ENCODE data around the gene RASA3. TPM values are rescaled to one million over a fixed set of nuclear protein-coding genes. Genes with fewer than 3 reads are reported as not detected.

RASA3 gene
- total RNA-seq, 5 donors from 2014 or later (not counting 1 experiment from before 2014, with no cell fraction given): 223 to 267 (median 238) TPM

- H3K4me1 ChIP-seq (ENCODE audit: control insufficient read depth in 1 of 2, extremely low read depth in 1 of 2, insufficient read depth in 2 of 2, low read length in 2 of 2): peaks cover 28 to 60% of the 10 kb centered on the region in 2 experiments
- POLR2A ChIA-PET: interaction anchor here in 1 of 2 donors (0.7 kb wide), 2 partner anchors 12 to 933 kb away, joined by 3 to 8 read pairs; no protein-coding TSS in a partner anchor
Observed at GRCh38 chr13:114069376-114070097, 62.9 kb downstream of the RASA3 start.

GRCh38 chr13:114068656-114069318, 63.6 kb downstream of the RASA3 start:
- Histone ChIP-seq H3K4me1 (ENCODE audit: control insufficient read depth in 1 of 2, extremely low read depth in 1 of 2, insufficient read depth in 2 of 2, low read length in 2 of 2) (peaks cover 28 to 62% of the 10 kb centered on the region in 2 experiments), H3K36me3 (ENCODE audit: control insufficient read depth in 2 of 2, extremely low read depth in 1 of 2, insufficient read depth in 1 of 2, low read length in 1 of 2) (peaks cover 9 to 51% of the 10 kb centered on the region in 2 donors), H3K9me3 (no peaks in the 10 kb centered on the region), H3K4me3 (ENCODE audit: control insufficient read depth in 1 of 2, extremely low read depth in 1 of 2, low read length in 1 of 2) (no peak overlapping the region), H3K27me3 (replicated peaks in 1 of 2; ENCODE audit: control insufficient read depth in 2 of 2, extremely low read depth in 1 of 2, insufficient read depth in 2 of 2, low read length in 1 of 2) (no peaks in the 10 kb centered on the region), H3K27ac (ENCODE audit: low read length) (peak overlapping the region; percentile 59)
- Mint-ChIP-seq H3K27ac (peak overlapping the region; percentile 95 to 96), H3K36me3 (peaks cover 32% of the 10 kb centered on the region), H3K9me3 (no peaks in the 10 kb centered on the region), H3K27me3 (no peaks in the 10 kb centered on the region), H3K4me3 (peak overlapping the region; percentile 68 to 75 (median 68)), H3K4me1 (peaks cover 66 to 69% (median 67%) of the 10 kb centered on the region in 3 donors)
- DNase-seq: no peak
- no peak for ATAC-seq (replicated peaks in 1 of 4)
- WGBS (ENCODE audit: insufficient coverage): 87% methylated on average over 4 of the region's 19 CpGs
- POLR2A ChIA-PET: interaction anchor here in 1 of 2 donors (0.7 kb wide), 1 partner anchor 933 kb away, joined by 3 read pairs; no protein-coding TSS in a partner anchor
- CTCF ChIA-PET: no interaction called here

More at GRCh38 chr13:114069376-114070097, 62.9 kb downstream of the RASA3 start:
- Mint-ChIP-seq H3K27ac (peak overlapping the region in 1 of 2 donors; percentile 96), H3K4me1 (peaks cover 62 to 65% (median 65%) of the 10 kb centered on the region in 3 donors), H3K9me3 (no peaks in the 10 kb centered on the region), H3K4me3 (peak overlapping the region in 1 of 3 donors; percentile 75), H3K36me3 (peaks cover 37% of the 10 kb centered on the region), H3K27me3 (no peaks in the 10 kb centered on the region)
- CTCF ChIA-PET: no interaction called here
- DNase-seq: no peak
- Histone ChIP-seq H3K36me3 (ENCODE audit: control insufficient read depth in 2 of 2, extremely low read depth in 1 of 2, insufficient read depth in 1 of 2, low read length in 1 of 2) (peaks cover 9 to 55% of the 10 kb centered on the region in 2 donors), H3K27ac (ENCODE audit: low read length) (no peak overlapping the region), H3K4me3 (ENCODE audit: control insufficient read depth in 1 of 2, extremely low read depth in 1 of 2, low read length in 1 of 2) (no peak overlapping the region), H3K9me3 (no peaks in the 10 kb centered on the region), H3K27me3 (replicated peaks in 1 of 2; ENCODE audit: control insufficient read depth in 2 of 2, extremely low read depth in 1 of 2, insufficient read depth in 2 of 2, low read length in 1 of 2) (no peaks in the 10 kb centered on the region)
- 74% methylated on average over 4 of the region's 32 CpGs for WGBS (ENCODE audit: insufficient coverage)
- ATAC-seq (replicated peaks in 1 of 4): no peak

- ChIA-PET CTCF (interaction anchor here in 1 of 2 donors (0.5 to 0.9 kb wide), 3 partner anchors 43 to 168 kb away, joined by 3 to 4 read pairs (median 3); no protein-coding TSS in a partner anchor), POLR2A (interaction anchor here in 1 of 2 donors (0.6 kb wide), 1 partner anchor 43 kb away, joined by 3 read pairs; no protein-coding TSS in a partner anchor)
- Histone ChIP-seq H3K36me3 (ENCODE audit: control insufficient read depth in 2 of 2, extremely low read depth in 1 of 2, insufficient read depth in 1 of 2, low read length in 1 of 2) (peaks cover 9 to 47% of the 10 kb centered on the region in 2 donors), H3K4me3 (ENCODE audit: control insufficient read depth in 1 of 2, extremely low read depth in 1 of 2, low read length in 1 of 2) (peak overlapping the region; percentile 2 to 39), H3K27me3 (replicated peaks in 1 of 2; ENCODE audit: control insufficient read depth in 2 of 2, extremely low read depth in 1 of 2, insufficient read depth in 2 of 2, low read length in 1 of 2) (no peaks in the 10 kb centered on the region), H3K27ac (ENCODE audit: low read length) (peak overlapping the region; percentile 59), H3K4me1 (ENCODE audit: control insufficient read depth in 1 of 2, extremely low read depth in 1 of 2, insufficient read depth in 2 of 2, low read length in 2 of 2) (peaks cover 28 to 66% of the 10 kb centered on the region in 2 experiments), H3K9me3 (no peaks in the 10 kb centered on the region)
- H3K9me3 Mint-ChIP-seq: no peaks in the 10 kb centered on the region
- DNase-seq (peak in 31 of 35 experiments; percentile 30 to 77 (median 50)), ATAC-seq (replicated peaks in 1 of 4) (peak in 3 of 4 experiments; percentile 6 to 58 (median 18))
- WGBS (ENCODE audit: insufficient coverage): 25% methylated on average over 17 of the region's 24 CpGs
- peaks cover 70 to 74% (median 71%) of the 10 kb centered on the region in 3 donors for H3K4me1 Mint-ChIP-seq
- peak overlapping the region; percentile 95 to 96 for H3K27ac Mint-ChIP-seq
- H3K27me3 Mint-ChIP-seq: no peaks in the 10 kb centered on the region
- peak overlapping the region; percentile 68 to 75 (median 68) for H3K4me3 Mint-ChIP-seq
- peaks cover 26% of the 10 kb centered on the region for H3K36me3 Mint-ChIP-seq
Observed at GRCh38 chr13:114067886-114068651, 64.4 kb downstream of the RASA3 start.

GRCh38 chr13:114067381-114067885, 65.0 kb downstream of the RASA3 start:
- ChIA-PET CTCF (interaction anchor here in 1 of 2 donors (0.5 to 0.9 kb wide), 3 partner anchors 44 to 169 kb away, joined by 3 to 4 read pairs (median 3); no protein-coding TSS in a partner anchor), POLR2A (interaction anchor here in 1 of 2 donors (0.6 kb wide), 1 partner anchor 44 kb away, joined by 3 read pairs; no protein-coding TSS in a partner anchor)
- Mint-ChIP-seq H3K9me3 (no peaks in the 10 kb centered on the region), H3K36me3 (peaks cover 20% of the 10 kb centered on the region), H3K27me3 (no peaks in the 10 kb centered on the region), H3K27ac (peak overlapping the region; percentile 95 to 96), H3K4me1 (peaks cover 70 to 72% (median 71%) of the 10 kb centered on the region in 3 donors), H3K4me3 (peak overlapping the region; percentile 68 to 75 (median 68))
- H3K27me3 ChIP-seq (replicated peaks in 1 of 2; ENCODE audit: control insufficient read depth in 2 of 2, extremely low read depth in 1 of 2, insufficient read depth in 2 of 2, low read length in 1 of 2): no peaks in the 10 kb centered on the region
- ATAC-seq (replicated peaks in 1 of 4) (peak in 1 of 4 experiments; percentile 56), DNase-seq (peak in 16 of 35 experiments; percentile 15 to 69 (median 29))
- H3K4me3 ChIP-seq (ENCODE audit: control insufficient read depth in 1 of 2, extremely low read depth in 1 of 2, low read length in 1 of 2): peak overlapping the region; percentile 2 to 40
- H3K27ac ChIP-seq (ENCODE audit: low read length): peak overlapping the region; percentile 59
- H3K4me1 ChIP-seq (ENCODE audit: control insufficient read depth in 1 of 2, extremely low read depth in 1 of 2, insufficient read depth in 2 of 2, low read length in 2 of 2): peaks cover 28 to 71% of the 10 kb centered on the region in 2 experiments
- H3K9me3 ChIP-seq: no peaks in the 10 kb centered on the region
- 7% methylated on average over 5 of the region's 9 CpGs for WGBS (ENCODE audit: insufficient coverage)
- H3K36me3 ChIP-seq (ENCODE audit: control insufficient read depth in 2 of 2, extremely low read depth in 1 of 2, insufficient read depth in 1 of 2, low read length in 1 of 2): peaks cover 8 to 46% of the 10 kb centered on the region in 2 donors

- no peaks in the 10 kb centered on the region for H3K9me3 Mint-ChIP-seq
- DNase-seq (no peak), ATAC-seq (replicated peaks in 1 of 4) (no peak)
- H3K4me1 Mint-ChIP-seq: peaks cover 69 to 72% (median 71%) of the 10 kb centered on the region in 3 donors
- H3K4me3 Mint-ChIP-seq: peak overlapping the region; percentile 68 to 75 (median 68)
- H3K36me3 Mint-ChIP-seq: peaks cover 15% of the 10 kb centered on the region
- peak overlapping the region; percentile 95 to 96 for H3K27ac Mint-ChIP-seq
- Histone ChIP-seq H3K4me3 (ENCODE audit: control insufficient read depth in 1 of 2, extremely low read depth in 1 of 2, low read length in 1 of 2) (peak overlapping the region in 1 of 2 donors; percentile 40), H3K4me1 (ENCODE audit: control insufficient read depth in 1 of 2, extremely low read depth in 1 of 2, insufficient read depth in 2 of 2, low read length in 2 of 2) (peaks cover 28 to 73% of the 10 kb centered on the region in 2 experiments), H3K9me3 (no peaks in the 10 kb centered on the region), H3K27ac (ENCODE audit: low read length) (peak overlapping the region; percentile 59), H3K27me3 (replicated peaks in 1 of 2; ENCODE audit: control insufficient read depth in 2 of 2, extremely low read depth in 1 of 2, insufficient read depth in 2 of 2, low read length in 1 of 2) (no peaks in the 10 kb centered on the region), H3K36me3 (ENCODE audit: control insufficient read depth in 2 of 2, extremely low read depth in 1 of 2, insufficient read depth in 1 of 2, low read length in 1 of 2) (peaks cover 4 to 44% of the 10 kb centered on the region in 2 donors)
- CTCF ChIA-PET: no interaction called here
- POLR2A ChIA-PET: interaction anchor here in 1 of 2 donors (0.6 kb wide), 1 partner anchor 44 kb away, joined by 3 read pairs; no protein-coding TSS in a partner anchor
- 28% methylated on average over 5 of the region's 7 CpGs for WGBS (ENCODE audit: insufficient coverage)
- H3K27me3 Mint-ChIP-seq: no peaks in the 10 kb centered on the region
Observed at GRCh38 chr13:114066956-114067355, 65.5 kb downstream of the RASA3 start.
